GM12878 (cell line): ENCODE measurements around the gene UBA5. TPM values are rescaled to one million over a fixed set of nuclear protein-coding genes. Genes with fewer than 3 reads are reported as not detected.

Experiments
- ATAC-seq: fragments of 200-7000 bp; cut with Tn5 transposase; 3 replicates; pipeline ENCODE4 v1.9.1; 2020; ENCODE audit warnings: mild to moderate bottlenecking, moderate library complexity
- BruUV-seq: library from RNA; stranded (reverse); fragments of 400-500 nt; replicated peaks from 2 replicates; lab custom pipeline; 2021; lab: Mats Ljungman, UMichigan
- CTCF ChIA-PET: fragments of 300-600 bp; sonication (Branson Sonifier 250); formaldehyde crosslinking; extraction: SDS; loops from one replicate; lab custom pipeline; 2021; ENCODE audit warnings: inconsistent platforms; lab: Yijun Ruan, JAX
- POLR2A ChIA-PET: fragments of 350-600 bp; formaldehyde crosslinking; extraction: SDS; loops from one replicate; lab custom pipeline; 2021; ENCODE audit warnings: inconsistent platforms; lab: Charles Lee
- RAD21 ChIA-PET: fragments of 300-600 bp; sonication (Branson Sonifier 250); formaldehyde crosslinking; loops from one replicate; lab custom pipeline; 2023; ENCODE audit warnings: antibody characterized with exemption; ENCODE audit not compliant: unreplicated experiment; lab: Charles Lee
- SMC1A ChIA-PET: fragments of 300-600 bp; sonication (Branson Sonifier 250); formaldehyde crosslinking; loops from one replicate; lab custom pipeline; 2023; ENCODE audit not compliant: unreplicated experiment, uncharacterized antibody; lab: Charles Lee
- DNase-seq: peaks from one replicate; pipeline ENCODE4 v3.0.0-alpha.2; 2011; ENCODE audit warnings: low read depth, low spot score
- FAIRE-seq: peaks from 3 replicates; lab custom pipeline; 2011; peaks lifted over from hg19 to GRCh38; lab: Jason Lieb, UNC
- H2AFZ ChIP-seq: 2 replicates; pipeline ENCODE4 v1.6.0; 2011; ENCODE audit warnings: low read depth, low read length, control low read depth; ENCODE audit not compliant: control insufficient read depth
- H3K27ac ChIP-seq: 2 replicates; pipeline ENCODE4 v1.5.1; 2011; ENCODE audit warnings: control low read depth; ENCODE audit not compliant: control insufficient read depth, insufficient read depth
- H3K27me3 ChIP-seq, 2 experiments: replicated peaks in 1 of 2; 2 replicates each; pipeline versions ENCODE4 v1.6.0 to v1.6.1; 2011; ENCODE audit warnings: low read length in 1 of 2; ENCODE audit not compliant: control insufficient read depth in 2 of 2, insufficient read depth in 2 of 2
- H3K36me3 ChIP-seq, 2 experiments: 2 replicates each; pipeline ENCODE4 v1.5.1; 2011; ENCODE audit warnings: low read length in 1 of 2; ENCODE audit not compliant: control insufficient read depth in 2 of 2, insufficient read depth in 2 of 2
- H3K4me1 ChIP-seq: 2 replicates; pipeline ENCODE4 v1.6.1; 2011; ENCODE audit warnings: mild to moderate bottlenecking, low read length, moderate library complexity, mixed read lengths; ENCODE audit not compliant: control insufficient read depth, insufficient read depth
- H3K4me2 ChIP-seq: 2 replicates; pipeline ENCODE4 v1.6.0; 2011; ENCODE audit warnings: control low read depth; ENCODE audit not compliant: control insufficient read depth, insufficient read depth
- H3K4me3 ChIP-seq: fragments of 200-600 bp; sonication (generic); 2 replicates; pipeline ENCODE4 v1.5.1; 2016
- H3K79me2 ChIP-seq: 2 replicates; pipeline ENCODE4 v1.6.0; 2011; ENCODE audit warnings: low read length; ENCODE audit not compliant: control insufficient read depth, insufficient read depth
- H3K9ac ChIP-seq: 2 replicates; pipeline ENCODE4 v1.8.0; 2011; ENCODE audit warnings: low read length, control low read depth, mixed read lengths; ENCODE audit not compliant: control insufficient read depth, insufficient read depth
- H3K9me3 ChIP-seq: replicated peaks from 3 replicates; pipeline ENCODE4 v1.5.1; 2011; ENCODE audit warnings: mild to moderate bottlenecking, low read length; ENCODE audit not compliant: control insufficient read depth, insufficient read depth
- H4K20me1 ChIP-seq: 2 replicates; pipeline ENCODE4 v1.6.0; 2011; ENCODE audit not compliant: control insufficient read depth, insufficient read depth
- FOXK2 ChIP-seq: fragments of 450-650 bp; IDR thresholded peaks from 2 replicates; pipeline ENCODE4 v1.6.1; 2017; ENCODE audit warnings: mild to moderate bottlenecking, moderate library complexity
- IKZF2 ChIP-seq, 2 experiments: fragments of 450-650 bp; IDR thresholded peaks; 2 replicates each; pipeline ENCODE4 v1.6.1; 2017; ENCODE audit warnings: mild to moderate bottlenecking in 2 of 2, moderate library complexity in 2 of 2
- RAD21 ChIP-seq: IDR thresholded peaks from 2 replicates; pipeline ENCODE4 v1.6.1; 2011; ENCODE audit warnings: mild to moderate bottlenecking, low read depth, low read length, moderate library complexity; ENCODE audit not compliant: insufficient read depth
- SIN3A ChIP-seq: IDR thresholded peaks from 2 replicates; pipeline ENCODE4 v1.6.1; 2012; ENCODE audit warnings: low read depth, low read length, improper control_type of control experiment
- WGBS: methylation state at CpG from one replicate; pipeline ENCODE4 v1.1.6; 2016; ENCODE audit warnings: low lambda C conversion rate; ENCODE audit not compliant: insufficient replicate concordance, insufficient coverage; ENCODE audit errors: missing lambda C conversion rate; 5-methylcytosine and 5-hydroxymethylcytosine counted together
- in situ Hi-C: fragments of 300-500 bp; cut with MboI; formaldehyde crosslinking; loops from 9 replicates; pipeline ENCODE4 v1.14.3; 2018; ENCODE audit warnings: mixed read lengths
- intact Hi-C: fragments of 100-400 bp; cut with micrococcal nuclease; formaldehyde crosslinking; loops from one replicate; pipeline ENCODE4 v1.14.2; 2022; ENCODE audit not compliant: unreplicated experiment
- polyA plus RNA-seq, 11 experiments: library from polyadenylated mRNA; depleted of rRNA in 4 of 11; unstranded in 6 of 11; stranded (reverse) in 5 of 11; fragments of >200 nt; fragmentation: Nextera tagmentation in 4 of 11; fragmentation: Illumina TruSeq in 1 of 11; extraction: Ambion mirVana in 4 of 11; extraction: Trizol in 1 of 11; gene quantifications; 1 replicate in 1 of 11; 2 replicates in 10 of 11; pipeline versions ENCODE4 v1.2.1 to v1.2.3, GENCODE V29; 2011 to 2016; ENCODE audit warnings: inconsistent platforms in 2 of 11, missing spikeins in 2 of 11, low read depth in 1 of 11
- total RNA-seq, 4 experiments: library from RNA; depleted of rRNA in 3 of 4; stranded (reverse); fragments of >200 nt in 3 of 4; fragmentation: Illumina TruSeq in 1 of 4; extraction: Trizol in 1 of 4; gene quantifications; 2 replicates each; pipeline versions ENCODE4 v1.2.1 to v1.2.3, GENCODE V29; 2013 to 2021
- TF ChIP-seq, protein P1 (sequence below): IDR thresholded peaks from 2 replicates; pipeline ENCODE4 v1.6.1; 2011; ENCODE audit warnings: low read depth, mild to moderate bottlenecking, low read length, moderate library complexity, borderline replicate concordance; ENCODE audit errors: extremely low read depth

UBA5 gene
- total and polyA plus RNA-seq, 10 of the 15 experiments (the other 5 are each of a cell fraction or from before 2014, with no cell fraction given), result 10.2 to 62.1 (median 43.8) TPM

DNA sequence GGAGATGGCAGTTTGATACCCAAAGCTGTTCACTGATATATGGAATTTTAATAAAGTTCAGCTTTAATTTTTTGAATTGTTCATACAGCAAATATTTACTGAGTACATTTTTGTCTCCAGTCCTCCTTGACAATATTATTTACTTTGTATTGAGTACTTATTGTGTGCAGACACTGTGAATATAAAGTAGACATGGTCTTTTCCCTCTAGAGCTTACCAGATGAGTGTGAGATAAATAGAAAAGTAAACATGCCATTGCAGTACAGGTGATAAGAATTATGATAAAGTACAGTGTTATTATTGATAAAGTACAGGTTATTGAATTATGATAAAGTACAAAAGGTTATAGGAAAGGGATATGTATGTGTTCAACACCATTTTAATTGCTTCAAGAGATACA, 2.1 kb downstream of the UBA5 start:
- CTCF ChIA-PET, result interaction anchor here (1.5 to 1.7 kb wide), 2 partner anchors 11 to 126 kb away, joined by 4 to 5 read pairs; no protein-coding TSS in a partner anchor
- SMC1A ChIA-PET, result interaction anchor here (0.7 to 2.3 kb wide), 3 partner anchors 11 to 61 kb away, joined by 3 to 8 read pairs (median 4); no protein-coding TSS in a partner anchor
- Histone ChIP-seq H3K36me3 (peaks cover 0 to 4% of the 10 kb centered on the region in 2 experiments; a peak in 2 of 4 replicates), H3K79me2 (peaks cover 55% of the 10 kb centered on the region), H3K4me3 (peak overlapping the region; percentile 99), H3K4me2 (peak overlapping the region; percentile 29; the same call in 1 of the 2 replicates), H3K9me3 (no peaks in the 10 kb centered on the region), H3K27me3 (no peaks in the 10 kb centered on the region), H4K20me1 (no peaks in the 10 kb centered on the region), H2AFZ (no peak overlapping the region), H3K4me1 (no peaks in the 10 kb centered on the region), H3K27ac (no peak overlapping the region), H3K9ac (no peak overlapping the region)
- BruUV-seq, result no TSS peak
- no peak for ATAC-seq
- no peak for DNase-seq
- no peak for FAIRE-seq
- intact Hi-C loops (no loop called here), in situ Hi-C loops (no loop called here)
- no peak for TF ChIP-seq IKZF2 (IDR thresholded peaks at IDR 0.05)
- RAD21 ChIA-PET, result interaction anchor here (0.9 kb wide), 1 partner anchor 50 kb away, joined by 3 read pairs; no protein-coding TSS in a partner anchor
- POLR2A ChIA-PET, result no interaction called here

DNA sequence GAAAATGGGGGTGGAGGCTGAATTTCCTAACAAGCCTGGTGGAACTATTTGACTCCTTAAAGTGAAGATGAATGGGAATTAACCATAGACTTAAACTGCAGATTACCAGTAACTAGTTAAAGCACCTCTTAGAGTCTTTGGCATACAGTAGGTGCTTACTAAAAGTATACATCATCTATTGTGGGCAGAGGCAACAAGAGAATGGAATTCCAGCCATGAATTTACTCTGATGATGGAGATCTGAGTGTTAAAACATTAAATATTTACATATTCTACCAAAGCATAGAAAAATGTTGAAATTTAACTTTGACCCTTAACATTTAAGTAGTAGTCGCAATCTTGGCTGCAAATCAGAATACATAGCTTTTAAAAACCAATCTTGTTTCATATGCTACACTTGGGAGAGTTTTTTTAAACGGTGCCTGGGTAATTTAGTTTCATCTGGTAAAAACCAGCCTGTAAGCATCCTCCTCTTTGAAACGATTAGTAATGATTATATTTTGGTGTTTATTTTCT, 5.2 kb downstream of the UBA5 start:
- Histone ChIP-seq H3K9me3 (no peaks in the 10 kb centered on the region), H3K79me2 (peaks cover 43% of the 10 kb centered on the region), H3K4me3 (no peak overlapping the region), H3K4me1 (no peaks in the 10 kb centered on the region), H3K9ac (no peak overlapping the region), H3K36me3 (peaks cover 0 to 9% of the 10 kb centered on the region in 2 experiments; a peak in 2 of 4 replicates), H4K20me1 (no peaks in the 10 kb centered on the region), H3K4me2 (no peak overlapping the region), H3K27ac (no peak overlapping the region), H2AFZ (no peak overlapping the region), H3K27me3 (no peaks in the 10 kb centered on the region)
- in situ Hi-C loops (no loop called here), intact Hi-C loops (no loop called here)
- FAIRE-seq (no peak), ATAC-seq (no peak), DNase-seq (no peak)
- TF ChIP-seq RAD21, result no peak
- no peak for TF ChIP-seq FOXK2
- no peak for TF ChIP-seq SIN3A
- TF ChIP-seq, protein P1, sequence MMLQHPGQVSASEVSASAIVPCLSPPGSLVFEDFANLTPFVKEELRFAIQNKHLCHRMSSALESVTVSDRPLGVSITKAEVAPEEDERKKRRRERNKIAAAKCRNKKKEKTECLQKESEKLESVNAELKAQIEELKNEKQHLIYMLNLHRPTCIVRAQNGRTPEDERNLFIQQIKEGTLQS, result no peak
- POLR2A ChIA-PET, result no interaction called here
- SMC1A ChIA-PET, result interaction anchor here (0.9 to 1.7 kb wide), 3 partner anchors 10 to 129 kb away, joined by 3 to 5 read pairs (median 4); no protein-coding TSS in a partner anchor
- no TSS peak for BruUV-seq
- CTCF ChIA-PET, result interaction anchor here (0.7 to 1.2 kb wide), 2 partner anchors 24 to 267 kb away, joined by 3 read pairs; no protein-coding TSS in a partner anchor
- RAD21 ChIA-PET, result interaction anchor here (0.7 kb wide), 1 partner anchor 24 kb away, joined by 3 read pairs; no protein-coding TSS in a partner anchor
- 99% methylated on average over 3 of the region's 3 CpGs for WGBS
